ENCODE measurements around the gene SLC66A2. TPM values are rescaled to one million over a fixed set of nuclear protein-coding genes. Genes with fewer than 3 reads are reported as not detected.

Gene SLC66A2
- total RNA-seq, 1 experiment from 2014 or later: 19.5 TPM

DNA sequence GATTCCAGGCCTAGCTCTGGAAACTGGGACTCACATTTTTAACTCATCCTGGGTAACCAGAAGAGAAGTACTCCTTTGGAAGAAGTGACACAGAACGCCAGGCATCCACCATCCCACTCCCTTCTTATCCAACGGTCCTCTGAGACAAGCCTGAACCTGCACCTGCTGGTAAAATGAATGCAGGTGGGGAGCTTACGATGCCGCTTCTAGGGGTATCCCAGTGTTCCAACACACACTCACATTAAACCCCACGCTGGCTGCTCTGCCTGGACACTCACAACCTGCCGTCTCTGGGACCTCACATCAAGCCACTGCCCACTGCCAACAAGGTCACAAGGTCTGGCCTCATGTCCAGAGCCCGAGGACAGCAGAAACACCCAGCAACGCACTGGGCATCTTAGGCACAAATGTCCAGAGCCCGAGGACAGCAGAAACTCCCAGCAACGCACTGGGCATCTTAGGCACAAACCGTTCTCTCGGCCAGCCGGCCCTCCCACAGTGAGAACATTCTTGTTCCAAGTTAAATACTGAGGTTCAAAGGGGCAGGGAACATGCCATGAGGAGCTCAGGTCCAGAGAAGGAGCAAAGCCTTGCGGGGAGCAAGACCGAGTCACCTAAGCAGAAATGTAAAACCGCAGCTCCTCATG is 9.9 kb downstream of the SLC66A2 start:
- no peak overlapping the region for H3K4me3 Mint-ChIP-seq (ENCODE audit: unreplicated experiment)
- CTCF ChIA-PET: no interaction called here
- DNase-seq: no peak
- H3K4me3 ChIP-seq (ENCODE audit: low read depth, low read length): no peak overlapping the region
- H3K9me3 Mint-ChIP-seq (ENCODE audit: unreplicated experiment): no peaks in the 10 kb centered on the region
- H3K36me3 ChIP-seq (ENCODE audit: control insufficient read depth, insufficient read depth, low read length): no peaks in the 10 kb centered on the region
- intact Hi-C loops (cut with micrococcal nuclease; ENCODE audit: unreplicated experiment): no loop called here
- TF ChIP-seq CTCF (IDR thresholded peaks at IDR 0.05; ENCODE audit: insufficient read depth in 1 of 2, low read depth in 1 of 2, low read length in 1 of 2, severe bottlenecking in 1 of 2, unreplicated experiment in 1 of 2): no peak
- BruUV-seq (replicated peaks): no TSS peak
- H3K4me1 ChIP-seq: peaks cover 5% of the 10 kb centered on the region; the same call in 1 of the 2 replicates
- no peaks in the 10 kb centered on the region for H3K4me1 Mint-ChIP-seq (ENCODE audit: low read depth, unreplicated experiment)
- POLR2A ChIA-PET: no interaction called here
- H3K27me3 Mint-ChIP-seq (ENCODE audit: insufficient read depth, unreplicated experiment): no peaks in the 10 kb centered on the region
- no peak overlapping the region for H3K27ac Mint-ChIP-seq (ENCODE audit: unreplicated experiment)
- no peaks in the 10 kb centered on the region for H3K9me3 ChIP-seq
- peaks cover 5% of the 10 kb centered on the region for H3K36me3 Mint-ChIP-seq (ENCODE audit: insufficient read depth, unreplicated experiment)
- H3K27me3 ChIP-seq (replicated peaks; ENCODE audit: control insufficient read depth, insufficient read depth, low read length): no peaks in the 10 kb centered on the region

- no peak overlapping the region for H3K4me3 Mint-ChIP-seq (ENCODE audit: unreplicated experiment)
- H3K4me3 ChIP-seq (ENCODE audit: low read depth, low read length): no peak overlapping the region
- no peak for DNase-seq
- ChIA-PET CTCF (no interaction called here), POLR2A (no interaction called here)
- H3K36me3 Mint-ChIP-seq (ENCODE audit: insufficient read depth, unreplicated experiment): peaks cover 4% of the 10 kb centered on the region
- no peaks in the 10 kb centered on the region for H3K9me3 Mint-ChIP-seq (ENCODE audit: unreplicated experiment)
- no peaks in the 10 kb centered on the region for H3K36me3 ChIP-seq (ENCODE audit: control insufficient read depth, insufficient read depth, low read length)
- TF ChIP-seq CTCF (IDR thresholded peaks at IDR 0.05; ENCODE audit: insufficient read depth in 1 of 2, low read depth in 1 of 2, low read length in 1 of 2, severe bottlenecking in 1 of 2, unreplicated experiment in 1 of 2): no peak
- no peaks in the 10 kb centered on the region for H3K4me1 Mint-ChIP-seq (ENCODE audit: low read depth, unreplicated experiment)
- peaks cover 5% of the 10 kb centered on the region; the same call in 1 of the 2 replicates for H3K4me1 ChIP-seq
- no peak overlapping the region for H3K27ac Mint-ChIP-seq (ENCODE audit: unreplicated experiment)
- H3K27me3 Mint-ChIP-seq (ENCODE audit: insufficient read depth, unreplicated experiment): no peaks in the 10 kb centered on the region
- no peaks in the 10 kb centered on the region for H3K27me3 ChIP-seq (replicated peaks; ENCODE audit: control insufficient read depth, insufficient read depth, low read length)
- BruUV-seq (replicated peaks): no TSS peak
- H3K9me3 ChIP-seq: no peaks in the 10 kb centered on the region
- intact Hi-C loops (cut with micrococcal nuclease; ENCODE audit: unreplicated experiment): no loop called here
Observed at GRCh38 chr18:79940814-79941472, 10.5 kb downstream of the SLC66A2 start.

DNA sequence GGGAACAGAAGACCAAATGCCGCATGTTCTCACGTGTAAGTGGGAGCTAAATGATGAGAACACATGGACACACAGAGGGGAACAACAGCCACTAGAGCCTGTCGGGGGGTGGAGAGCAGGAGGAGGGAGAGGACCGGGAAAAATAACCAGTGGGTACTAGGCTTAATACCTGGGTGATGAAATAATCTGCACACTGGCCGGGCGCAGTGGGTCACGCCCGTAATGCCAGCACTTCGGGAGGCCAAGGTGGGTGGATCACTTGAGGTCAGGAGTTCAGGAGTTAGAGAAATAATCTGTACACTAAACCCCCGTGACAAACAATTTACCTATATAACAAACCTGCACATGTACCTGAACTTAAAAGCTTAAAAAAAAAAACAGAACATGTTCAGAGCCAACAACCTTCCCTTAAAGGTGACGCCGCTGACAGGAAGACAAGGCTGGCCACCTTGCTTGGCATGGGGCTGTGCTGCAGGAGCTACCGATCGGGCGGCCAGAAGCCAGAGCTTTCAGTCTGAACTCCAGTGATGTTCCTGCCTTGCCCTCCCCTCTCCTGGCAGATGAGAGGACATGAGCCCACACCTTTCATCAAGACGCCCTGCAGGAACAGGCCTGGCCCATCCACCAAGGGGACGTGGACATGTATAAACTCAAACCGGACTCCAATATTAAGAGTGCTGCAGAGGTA is 11.2 kb downstream of the SLC66A2 start:
- H3K36me3 ChIP-seq (ENCODE audit: control insufficient read depth, insufficient read depth, low read length): no peaks in the 10 kb centered on the region
- Mint-ChIP-seq H3K4me1 (ENCODE audit: low read depth, unreplicated experiment) (no peaks in the 10 kb centered on the region), H3K9me3 (ENCODE audit: unreplicated experiment) (no peaks in the 10 kb centered on the region), H3K27me3 (ENCODE audit: insufficient read depth, unreplicated experiment) (no peaks in the 10 kb centered on the region), H3K27ac (ENCODE audit: unreplicated experiment) (no peak overlapping the region), H3K4me3 (ENCODE audit: unreplicated experiment) (no peak overlapping the region), H3K36me3 (ENCODE audit: insufficient read depth, unreplicated experiment) (no peaks in the 10 kb centered on the region)
- BruUV-seq (replicated peaks): no TSS peak
- POLR2A ChIA-PET: no interaction called here
- DNase-seq: no peak
- intact Hi-C loops (cut with micrococcal nuclease; ENCODE audit: unreplicated experiment): no loop called here
- no peak for TF ChIP-seq CTCF (IDR thresholded peaks at IDR 0.05; ENCODE audit: insufficient read depth in 1 of 2, low read depth in 1 of 2, low read length in 1 of 2, severe bottlenecking in 1 of 2, unreplicated experiment in 1 of 2)
- no peak overlapping the region for H3K4me3 ChIP-seq (ENCODE audit: low read depth, low read length)
- peaks cover 9% of the 10 kb centered on the region; the same call in 1 of the 2 replicates for H3K4me1 ChIP-seq
- H3K27me3 ChIP-seq (replicated peaks; ENCODE audit: control insufficient read depth, insufficient read depth, low read length): no peaks in the 10 kb centered on the region
- no peaks in the 10 kb centered on the region for H3K9me3 ChIP-seq
- CTCF ChIA-PET: no interaction called here
